ENCODE data around the gene LYRM4.
"Not testable (repeated sequence)": the region's sequence is repeated elsewhere in the genome, so short reads cannot be mapped to it uniquely, and the experiment has no call there.

LYRM4 gene

GRCh38 chr6:5139828-5140771, 120.7 kb downstream of the LYRM4 start:
- no peak for DNase-seq

- DNase-seq: no peak
These were observed 121.5 kb downstream of the LYRM4 start for GRCh38 chr6:5138995-5139827.

GRCh38 chr6:5136851-5137250, 123.9 kb downstream of the LYRM4 start:
- DNase-seq: no peak

- DNase-seq: peak in 1 of 2 experiments; percentile 4
These were observed 124.9 kb downstream of the LYRM4 start for GRCh38 chr6:5135788-5136376.

GRCh38 chr6:5133943-5134342, 126.8 kb downstream of the LYRM4 start:
- no peak for DNase-seq

GRCh38 chr6:5132731-5133130, 128.0 kb downstream of the LYRM4 start:
- DNase-seq: no peak

GRCh38 chr6:5130135-5130866, 130.4 kb downstream of the LYRM4 start:
- DNase-seq: no peak

- no peak for DNase-seq
These were observed 132.4 kb downstream of the LYRM4 start for GRCh38 chr6:5128351-5128750.

GRCh38 chr6:5127106-5127687, 133.6 kb downstream of the LYRM4 start:
- DNase-seq: no peak

- no peak for DNase-seq
These were observed 134.5 kb downstream of the LYRM4 start for GRCh38 chr6:5126214-5126613.

- no peak for DNase-seq
These were observed 135.4 kb downstream of the LYRM4 start for GRCh38 chr6:5125152-5126006.

GRCh38 chr6:5124526-5124925, 136.2 kb downstream of the LYRM4 start:
- DNase-seq: no peak

GRCh38 chr6:5123296-5124143, 137.2 kb downstream of the LYRM4 start:
- DNase-seq: no peak

- DNase-seq: no peak
These were observed 138.1 kb downstream of the LYRM4 start for GRCh38 chr6:5122504-5123112.

GRCh38 chr6:5121956-5122355, 138.8 kb downstream of the LYRM4 start:
- no peak for DNase-seq

- DNase-seq: no peak
These were observed 139.3 kb downstream of the LYRM4 start for GRCh38 chr6:5121479-5121878.

GRCh38 chr6:5120543-5120942, 140.2 kb downstream of the LYRM4 start:
- DNase-seq: not testable (repeated sequence)

- DNase-seq: no peak
These were observed 140.7 kb downstream of the LYRM4 start for GRCh38 chr6:5120011-5120410.

- no peak for DNase-seq
These were observed 141.4 kb downstream of the LYRM4 start for GRCh38 chr6:5119090-5119951.
